GM12878 (cell line): Measurements from ENCODE around the gene KCNA1.

Experiments used
- CREM ChIP-seq: IDR thresholded peaks from 2 replicates; pipeline ENCODE4 v1.6.1; 2014; ENCODE audit warnings: antibody characterized with exemption, low read depth
- CTCF ChIP-seq, 3 experiments: IDR thresholded peaks in 2 of 3; conservative IDR thresholded peaks in 1 of 3; 2 replicates each; pipeline ENCODE4 v1.5.1; 2011; ENCODE audit warnings: low read depth in 3 of 3, low read length in 3 of 3, mild to moderate bottlenecking in 3 of 3, control low read depth in 2 of 3, moderate library complexity in 2 of 3, inconsistent platforms in 1 of 3, mixed read lengths in 1 of 3; ENCODE audit not compliant: control insufficient read depth in 2 of 3, insufficient read depth in 1 of 3; ENCODE audit errors: extremely low read depth in 1 of 3
- FOXM1 ChIP-seq: IDR thresholded peaks from 2 replicates; pipeline ENCODE4 v1.6.1; 2012; ENCODE audit warnings: low read depth, mild to moderate bottlenecking, inconsistent platforms, low read length, moderate library complexity
- HDAC2 ChIP-seq: fragments of 200-600 bp; sonication (generic); IDR thresholded peaks from 2 replicates; pipeline ENCODE4 v1.6.1; 2017
- KAT2A ChIP-seq: conservative IDR thresholded peaks from 2 replicates; pipeline ENCODE4 v1.6.1; 2011; ENCODE audit warnings: low read depth, low read length; ENCODE audit not compliant: control insufficient read depth
- MAX ChIP-seq: IDR thresholded peaks from 2 replicates; pipeline ENCODE4 v1.6.1; 2012; ENCODE audit warnings: low read depth, low read length, improper control_type of control experiment
- POLR2A ChIP-seq: IDR thresholded peaks from 2 replicates; pipeline ENCODE4 v1.6.1; 2011; ENCODE audit warnings: low read depth, mild to moderate bottlenecking, low read length
- TAF1 ChIP-seq: IDR thresholded peaks from 2 replicates; pipeline ENCODE4 v1.6.1; 2011; ENCODE audit warnings: mild to moderate bottlenecking, low read depth, low read length, borderline replicate concordance
- USF1 ChIP-seq: IDR thresholded peaks from 2 replicates; pipeline ENCODE4 v1.6.1; 2011; ENCODE audit warnings: borderline replicate concordance, low read depth, mild to moderate bottlenecking, moderate library complexity, mixed read lengths, low read length; ENCODE audit not compliant: insufficient read depth; ENCODE audit errors: extremely low read length

GRCh38 chr12:4951601-4952000, 41.9 kb downstream of the KCNA1 start:
- TF ChIP-seq MAX, result no peak
- no peak for TF ChIP-seq USF1
- no peak for TF ChIP-seq POLR2A
- no peak for TF ChIP-seq CTCF (IDR thresholded peaks at IDR 0.05 in 2 of 3, conservative IDR thresholded peaks at IDR 0.05 in 1 of 3; ENCODE audit: control insufficient read depth in 2 of 3, extremely low read depth in 1 of 3, insufficient read depth in 1 of 3, low read depth in 3 of 3, low read length in 3 of 3)
- TF ChIP-seq FOXM1, result no peak
- no peak for TF ChIP-seq CREM
- TF ChIP-seq TAF1, result no peak
- TF ChIP-seq HDAC2, result no peak
- no peak for TF ChIP-seq KAT2A
